ENCODE measurements around the gene CTNNA1. TPM values are rescaled to one million over a fixed set of nuclear protein-coding genes. Genes with fewer than 3 reads are reported as not detected.
A peak's percentile ranks its signal among the peaks of the same experiment; 100 is the strongest.

Gene CTNNA1
- polyA plus RNA-seq, 3 donors: 56.6 to 84.5 (median 66.2) TPM

- H3K4me3 Mint-ChIP-seq: no peak overlapping the region
- intact Hi-C loops (cut with micrococcal nuclease): no loop called here
- peaks cover 21 to 74% of the 10 kb centered on the region in 2 donors for H3K36me3 ChIP-seq (replicated peaks in 1 of 2; ENCODE audit: control insufficient read depth in 1 of 2, insufficient read depth in 2 of 2, low read length in 2 of 2)
- no peak overlapping the region for H3K27ac ChIP-seq (ENCODE audit: low read depth in 1 of 2, low read length in 2 of 2)
- H3K9me3 ChIP-seq (replicated peaks in 1 of 2; ENCODE audit: control insufficient read depth in 1 of 2, insufficient read depth in 1 of 2, low read length in 2 of 2): no peaks in the 10 kb centered on the region
- H3K4me3 ChIP-seq (replicated peaks in 1 of 3; ENCODE audit: low read depth in 2 of 3, low read length in 3 of 3): no peak overlapping the region
- TF ChIP-seq CTCF (IDR thresholded peaks at IDR 0.05): no peak
- no peaks in the 10 kb centered on the region for H3K79me2 ChIP-seq (ENCODE audit: insufficient read depth, low read length)
- DNase-seq: peak in 1 of 3 donors; percentile 5
- H3K36me3 Mint-ChIP-seq: peaks cover 68 to 77% of the 10 kb centered on the region in 2 donors
- no peaks in the 10 kb centered on the region for H4K20me1 ChIP-seq (ENCODE audit: insufficient read depth, low read length)
- no peak overlapping the region for H2AFZ ChIP-seq (ENCODE audit: insufficient read depth, low read depth, low read length, poor library complexity, severe bottlenecking)
- no peaks in the 10 kb centered on the region for H3K4me1 Mint-ChIP-seq
- no peak overlapping the region for H3K27ac Mint-ChIP-seq
- no CpG with 5 or more reads among the region's 6 CpGs for WGBS (ENCODE audit: insufficient coverage)
- peaks cover 0 to 5% (median 0%) of the 10 kb centered on the region in 3 donors for H3K27me3 Mint-ChIP-seq (ENCODE audit: low read depth in 3 of 3)
- H3K4me2 ChIP-seq (replicated peaks; ENCODE audit: extremely low read depth, low read length, poor library complexity, severe bottlenecking): no peak overlapping the region
- no peaks in the 10 kb centered on the region for H3K27me3 ChIP-seq (ENCODE audit: control insufficient read depth in 2 of 2, insufficient read depth in 2 of 2, low read length in 2 of 2)
- H3K9ac ChIP-seq (ENCODE audit: insufficient read depth, low read length, poor library complexity, severe bottlenecking): no peak overlapping the region
- no peaks in the 10 kb centered on the region for H3K4me1 ChIP-seq (ENCODE audit: control insufficient read depth in 1 of 2, insufficient read depth in 2 of 2, low read length in 2 of 2)
- peaks cover 0 to 3% (median 0%) of the 10 kb centered on the region in 7 donors for H3K9me3 Mint-ChIP-seq
These were observed 147.2 kb downstream of the CTNNA1 start for GRCh38 chr5:138900281-138900965.

- no peaks in the 10 kb centered on the region for H3K79me2 ChIP-seq (ENCODE audit: insufficient read depth, low read length)
- H3K27ac ChIP-seq (ENCODE audit: low read depth in 1 of 2, low read length in 2 of 2): no peak overlapping the region
- H3K9me3 Mint-ChIP-seq: peaks cover 0 to 3% (median 0%) of the 10 kb centered on the region in 7 donors
- H3K4me3 Mint-ChIP-seq: no peak overlapping the region
- H3K27me3 ChIP-seq (ENCODE audit: control insufficient read depth in 2 of 2, insufficient read depth in 2 of 2, low read length in 2 of 2): no peaks in the 10 kb centered on the region
- no peak overlapping the region for H3K27ac Mint-ChIP-seq
- no peaks in the 10 kb centered on the region for H3K4me1 Mint-ChIP-seq
- TF ChIP-seq CTCF (IDR thresholded peaks at IDR 0.05): no peak
- no peak overlapping the region for H3K4me2 ChIP-seq (replicated peaks; ENCODE audit: extremely low read depth, low read length, poor library complexity, severe bottlenecking)
- no CpG with 5 or more reads among the region's 2 CpGs for WGBS (ENCODE audit: insufficient coverage)
- H3K4me3 ChIP-seq (replicated peaks in 1 of 3; ENCODE audit: low read depth in 2 of 3, low read length in 3 of 3): no peak overlapping the region
- H3K4me1 ChIP-seq (ENCODE audit: control insufficient read depth in 1 of 2, insufficient read depth in 2 of 2, low read length in 2 of 2): no peaks in the 10 kb centered on the region
- H3K9me3 ChIP-seq (replicated peaks in 1 of 2; ENCODE audit: control insufficient read depth in 1 of 2, insufficient read depth in 1 of 2, low read length in 2 of 2): no peaks in the 10 kb centered on the region
- no peak overlapping the region for H3K9ac ChIP-seq (ENCODE audit: insufficient read depth, low read length, poor library complexity, severe bottlenecking)
- peaks cover 0 to 5% (median 0%) of the 10 kb centered on the region in 3 donors for H3K27me3 Mint-ChIP-seq (ENCODE audit: low read depth in 3 of 3)
- intact Hi-C loops (cut with micrococcal nuclease): no loop called here
- H2AFZ ChIP-seq (ENCODE audit: insufficient read depth, low read depth, low read length, poor library complexity, severe bottlenecking): no peak overlapping the region
- H3K36me3 ChIP-seq (replicated peaks in 1 of 2; ENCODE audit: control insufficient read depth in 1 of 2, insufficient read depth in 2 of 2, low read length in 2 of 2): peaks cover 34 to 82% of the 10 kb centered on the region in 2 donors
- no peak for DNase-seq
- peaks cover 75 to 84% of the 10 kb centered on the region in 2 donors for H3K36me3 Mint-ChIP-seq
- no peaks in the 10 kb centered on the region for H4K20me1 ChIP-seq (ENCODE audit: insufficient read depth, low read length)
These were observed 148.5 kb downstream of the CTNNA1 start for GRCh38 chr5:138901716-138902115.

Data from CD14-positive monocyte (primary cell).